Right lobe of liver (tissue), 6 donors: ENCODE data around the gene ELMO1. TPM values are rescaled to one million over a fixed set of nuclear protein-coding genes. Genes with fewer than 3 reads are reported as not detected.

Experiments
- ATAC-seq, 4 donors: fragments of 200-7000 bp; cut with Tn5 transposase; one replicate each; pipeline ENCODE4 v1.9.1; 2020; ENCODE audit warnings: mild to moderate bottlenecking in 4 of 4, moderate library complexity in 4 of 4
- DNase-seq, 3 donors: peaks; one replicate each; pipeline ENCODE4 v3.0.0-alpha.2; 2020
- H3K27ac ChIP-seq, 3 donors: fragments of 200-600 bp; one replicate each; pipeline ENCODE4 v1.8.0; 2022
- H3K27me3 ChIP-seq, 2 donors: fragments of 200-600 bp; one replicate each; pipeline ENCODE4 v1.8.0; 2022
- H3K36me3 ChIP-seq, 4 donors: fragments of 200-600 bp; sonication (generic) in 1 of 4; one replicate each; pipeline versions ENCODE4 v1.5.1 to v1.8.0; 2017 to 2022; ENCODE audit warnings: control low read depth in 1 of 4
- H3K4me1 ChIP-seq, 4 donors: fragments of 200-600 bp; sonication (generic) in 1 of 4; one replicate each; pipeline versions ENCODE4 v1.5.1 to v1.8.0; 2017 to 2022; ENCODE audit warnings: control low read depth in 1 of 4
- H3K4me3 ChIP-seq, 3 donors: fragments of 200-600 bp; one replicate each; pipeline ENCODE4 v1.8.0; 2022
- H3K9me3 ChIP-seq, 4 donors: fragments of 200-600 bp; sonication (generic) in 1 of 4; one replicate each; pipeline versions ENCODE4 v1.5.1 to v1.8.0; 2017 to 2022; ENCODE audit warnings: control low read depth in 1 of 4
- CTCF ChIP-seq, 4 donors: fragments of 200-600 bp in 3 of 4; fragments of 450-650 bp in 1 of 4; IDR thresholded peaks; one replicate each; pipeline versions ENCODE4 v1.5.1 to v1.8.0; 2016 to 2022; ENCODE audit warnings: antibody characterized with exemption in 4 of 4, mild to moderate bottlenecking in 2 of 4
- POLR2A ChIP-seq: fragments of 450-650 bp; IDR thresholded peaks from one replicate; pipeline ENCODE4 v1.6.1; 2017; ENCODE audit warnings: antibody characterized with exemption, mild to moderate bottlenecking
- WGBS: methylation state at CpG from one replicate; pipeline ENCODE4 v1.1.6; 2018; ENCODE audit warnings: low coverage, low lambda C conversion rate; ENCODE audit not compliant: insufficient coverage; ENCODE audit errors: missing lambda C conversion rate; 5-methylcytosine and 5-hydroxymethylcytosine counted together
- intact Hi-C, 2 donors: fragments of 100-400 bp; cut with DNase I; formaldehyde crosslinking; loops; one replicate each; pipeline versions ENCODE4 v1.11.2 to v1.14.1; 2022
- total RNA-seq, 6 experiments: library from RNA; depleted of rRNA in 2 of 6; stranded (reverse); fragments of >200 nt in 2 of 6; fragmentation: NEBNext Ultra II Directional in 3 of 6; extraction: Animal tissue kit (Norgen Biotek cat#: 25700) in 3 of 6; gene quantifications; one replicate each; pipeline versions ENCODE4 v1.1.0 to v1.2.4, GENCODE V29; 2016 to 2023
- donor health status: DM: no; HTN: yes; CAD: no.
- donor health status: DM: no; HTN: no; CAD: no.
- donor health status: DM: no; HTN: no; CAD: no.
- donor health status: DM: no; HTN: yes; CAD: no.
- donor health status: DM: no; HTN: yes; CAD: no.

Gene ELMO1
- total RNA-seq, 6 experiments from 2014 or later, result 18.4 to 55.4 (median 25.1) TPM

- Histone ChIP-seq H3K27ac (no peak overlapping the region), H3K36me3 (no peaks in the 10 kb centered on the region), H3K9me3 (no peaks in the 10 kb centered on the region), H3K4me1 (no peaks in the 10 kb centered on the region), H3K4me3 (no peak overlapping the region), H3K27me3 (no peaks in the 10 kb centered on the region)
- ATAC-seq (no peak), DNase-seq (no peak)
- WGBS, result 75% methylated on average over 8 of the region's 8 CpGs
- intact Hi-C loops, result no loop called here
- TF ChIP-seq CTCF (IDR thresholded peaks at IDR 0.05) (no peak), POLR2A (no peak)
These were observed 620.6 kb downstream of the ELMO1 start for GRCh38 chr7:36827726-36828703.

- DNase-seq (no peak), ATAC-seq (no peak)
- Histone ChIP-seq H3K4me3 (no peak overlapping the region), H3K27ac (no peak overlapping the region), H3K4me1 (peaks cover 0 to 5% (median 0%) of the 10 kb centered on the region in 4 donors), H3K36me3 (no peaks in the 10 kb centered on the region), H3K9me3 (no peaks in the 10 kb centered on the region), H3K27me3 (no peaks in the 10 kb centered on the region)
- 45% methylated on average over 3 of the region's 4 CpGs for WGBS
- TF ChIP-seq POLR2A (no peak), CTCF (IDR thresholded peaks at IDR 0.05) (no peak)
- intact Hi-C loops, result no loop called here
These were observed 623.2 kb downstream of the ELMO1 start for GRCh38 chr7:36825501-36825900.

- Histone ChIP-seq H3K4me3 (no peak overlapping the region), H3K27me3 (no peaks in the 10 kb centered on the region), H3K36me3 (no peaks in the 10 kb centered on the region), H3K9me3 (no peaks in the 10 kb centered on the region), H3K4me1 (peaks cover 0 to 10% (median 0%) of the 10 kb centered on the region in 4 donors), H3K27ac (no peak overlapping the region)
- ATAC-seq, result no peak
- TF ChIP-seq POLR2A (no peak), CTCF (IDR thresholded peaks at IDR 0.05) (no peak)
- WGBS, result 84% methylated on average over 8 of the region's 9 CpGs
- no peak for DNase-seq
- intact Hi-C loops, result no loop called here
These were observed 625.3 kb downstream of the ELMO1 start for GRCh38 chr7:36823353-36823752.

GRCh38 chr7:36821617-36822016 lies 627.0 kb downstream of the ELMO1 start:
- no peak overlapping the region for H3K4me3 ChIP-seq
- intact Hi-C loops, result no loop called here
- H3K27me3 ChIP-seq, result no peaks in the 10 kb centered on the region
- no peak for DNase-seq
- peak; percentile 41 to 75 (median 61) for ATAC-seq
- peaks cover 0 to 10% (median 0%) of the 10 kb centered on the region in 4 donors for H3K4me1 ChIP-seq
- TF ChIP-seq CTCF (IDR thresholded peaks at IDR 0.05), result no peak
- no peaks in the 10 kb centered on the region for H3K9me3 ChIP-seq
- peak overlapping the region in 1 of 3 donors; percentile 66 for H3K27ac ChIP-seq
- no peaks in the 10 kb centered on the region for H3K36me3 ChIP-seq
